GM21381 (cell line): ENCODE measurements around the gene GOLGA5.
"Not testable (repeated sequence)": the region's sequence is repeated elsewhere in the genome, so short reads cannot be mapped to it uniquely, and the experiment has no call there.

Source experiments
- ATAC-seq: cut with Tn5 transposase; IDR thresholded peaks from one replicate; pipeline ENCODE4 v1.9.1; 2021; ENCODE audit warnings: mild to moderate bottlenecking, moderate library complexity; ENCODE audit not compliant: unreplicated experiment

The GOLGA5 gene

GRCh38 chr14:92793709-92794546 is at the start of gene GOLGA5:
TSS of gene GOLGA5 (plus strand) at chr14:92794305. CDS start at chr14:92797438, 3,133 bp downstream.
- ATAC-seq, result peak; percentile 95

GRCh38 chr14:92747701-92748258 is 46.3 kb upstream of the GOLGA5 start:
- peak; percentile 9 for ATAC-seq

- peak; percentile 69 for ATAC-seq
Observed at GRCh38 chr14:92748259-92749016, 45.7 kb upstream of the GOLGA5 start, which contains the start of gene LGMN. TSS of gene LGMN (minus strand) at chr14:92748627. CDS start at chr14:92732786, 15,841 bp downstream.

GRCh38 chr14:92750222-92750728 is 43.8 kb upstream of the GOLGA5 start:
- ATAC-seq, result not testable (repeated sequence)

- ATAC-seq, result peak; percentile 28
Observed at GRCh38 chr14:92750994-92751400, 43.1 kb upstream of the GOLGA5 start.

- no peak for ATAC-seq
Observed at GRCh38 chr14:92751819-92752218, 42.3 kb upstream of the GOLGA5 start.

GRCh38 chr14:92753250-92753649 is 40.9 kb upstream of the GOLGA5 start:
- ATAC-seq, result no peak

GRCh38 chr14:92754966-92755365 is 39.1 kb upstream of the GOLGA5 start:
- ATAC-seq, result no peak

- no peak for ATAC-seq
Observed at GRCh38 chr14:92755495-92755894, 38.6 kb upstream of the GOLGA5 start.

- no peak for ATAC-seq
Observed at GRCh38 chr14:92756446-92756845, 37.7 kb upstream of the GOLGA5 start.

- no peak for ATAC-seq
Observed at GRCh38 chr14:92759300-92759678, 34.8 kb upstream of the GOLGA5 start.

GRCh38 chr14:92759679-92760523 is 34.2 kb upstream of the GOLGA5 start:
- ATAC-seq, result no peak

- no peak for ATAC-seq
Observed at GRCh38 chr14:92760524-92760805, 33.6 kb upstream of the GOLGA5 start.

GRCh38 chr14:92763666-92764631 is 30.2 kb upstream of the GOLGA5 start:
- not testable (repeated sequence) for ATAC-seq

- ATAC-seq, result peak; percentile 90
Observed at GRCh38 chr14:92768236-92768635, 25.9 kb upstream of the GOLGA5 start.

- ATAC-seq, result no peak
Observed at GRCh38 chr14:92768795-92769194, 25.3 kb upstream of the GOLGA5 start.

- ATAC-seq, result no peak
Observed at GRCh38 chr14:92770484-92770883, 23.6 kb upstream of the GOLGA5 start.

GRCh38 chr14:92774572-92774971 is 19.5 kb upstream of the GOLGA5 start:
- no peak for ATAC-seq

- peak; percentile 92 for ATAC-seq
Observed at GRCh38 chr14:92775292-92775691, 18.8 kb upstream of the GOLGA5 start.
